Lower lobe of right lung (tissue), 2 donors: Measurements from ENCODE around the gene NFX1. TPM values are rescaled to one million over a fixed set of nuclear protein-coding genes. Genes with fewer than 3 reads are reported as not detected.
A peak's percentile ranks its signal among the peaks of the same experiment; 100 is the strongest.

ENCODE experiments used
- ATAC-seq, 2 donors: fragments of 200-7000 bp; cut with Tn5 transposase; one replicate each; pipeline ENCODE4 v1.9.1; 2020 to 2022; ENCODE audit warnings: mild to moderate bottlenecking in 2 of 2, moderate library complexity in 2 of 2
- DNase-seq: peaks from one replicate; pipeline ENCODE4 v3.0.0-alpha.2; 2020
- H3K27ac ChIP-seq: fragments of 200-600 bp; one replicate; pipeline ENCODE4 v1.8.0; 2022
- H3K27me3 ChIP-seq: fragments of 200-600 bp; one replicate; pipeline ENCODE4 v1.8.0; 2022; ENCODE audit warnings: low read depth
- H3K36me3 ChIP-seq: fragments of 200-600 bp; one replicate; pipeline ENCODE4 v1.8.0; 2022; ENCODE audit warnings: mild to moderate bottlenecking
- H3K4me1 ChIP-seq: fragments of 200-600 bp; one replicate; pipeline ENCODE4 v1.8.0; 2022
- H3K4me3 ChIP-seq: fragments of 200-600 bp; one replicate; pipeline ENCODE4 v1.8.0; 2022; ENCODE audit warnings: mild to moderate bottlenecking
- H3K9me3 ChIP-seq: fragments of 200-600 bp; one replicate; pipeline ENCODE4 v1.8.0; 2022
- intact Hi-C: fragments of 100-400 bp; cut with DNase I; formaldehyde crosslinking; loops from one replicate; pipeline ENCODE4 v1.11.0; 2022
- total RNA-seq: library from RNA; stranded (reverse); fragmentation: NEBNext Ultra II Directional; extraction: Animal tissue kit (Norgen Biotek cat#: 25700); gene quantifications from one replicate; pipeline ENCODE4 v1.2.1, GENCODE V29; 2021
- TF ChIP-seq, protein P1 (sequence below): fragments of 200-600 bp; IDR thresholded peaks from one replicate; pipeline ENCODE4 v1.8.0; 2022; ENCODE audit warnings: antibody characterized with exemption, mild to moderate bottlenecking
- donor health status: DM: no; HTN: yes; CAD: no; lungs with severe emphysema.

Gene NFX1
- total RNA-seq, 1 donor from 2014 or later = 36.2 TPM

DNA sequence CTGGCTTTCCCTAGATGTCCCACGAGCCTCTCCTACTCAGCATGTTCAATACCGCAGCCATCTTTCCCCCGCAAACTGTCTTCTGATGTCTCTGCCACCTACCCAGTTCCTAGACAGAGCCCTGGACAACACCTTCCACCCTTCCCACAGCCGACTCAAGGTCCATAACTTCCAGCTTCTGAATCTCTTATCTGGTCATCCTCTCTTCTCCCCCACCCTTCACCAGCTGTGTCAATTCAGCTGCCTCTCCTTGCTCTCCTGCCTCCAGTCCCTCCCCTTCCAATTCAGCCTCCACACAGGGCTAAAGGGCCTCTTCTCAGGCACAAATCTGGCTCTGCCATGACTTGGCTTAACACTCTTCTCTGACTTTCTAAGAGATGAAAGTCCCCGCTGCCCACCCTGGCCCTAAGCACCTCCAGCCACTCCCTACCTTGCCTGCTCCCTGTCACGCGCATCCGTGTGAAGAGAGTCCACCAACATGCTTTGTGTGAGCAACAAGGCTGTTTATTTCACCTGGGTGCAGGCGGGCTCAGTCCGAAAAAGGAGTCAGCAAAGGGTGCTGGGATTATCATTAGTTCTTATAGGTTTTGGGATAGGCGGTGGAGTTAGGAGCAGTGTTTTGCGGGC is 86.9 kb downstream of the NFX1 start:
- ATAC-seq = no peak
- Histone ChIP-seq H3K36me3 (peaks cover 3% of the 10 kb centered on the region), H3K27me3 (no peaks in the 10 kb centered on the region), H3K4me1 (peaks cover 21% of the 10 kb centered on the region), H3K27ac (no peak overlapping the region), H3K4me3 (no peak overlapping the region), H3K9me3 (no peaks in the 10 kb centered on the region)
- intact Hi-C loops = no loop called here
- TF ChIP-seq, protein P1, sequence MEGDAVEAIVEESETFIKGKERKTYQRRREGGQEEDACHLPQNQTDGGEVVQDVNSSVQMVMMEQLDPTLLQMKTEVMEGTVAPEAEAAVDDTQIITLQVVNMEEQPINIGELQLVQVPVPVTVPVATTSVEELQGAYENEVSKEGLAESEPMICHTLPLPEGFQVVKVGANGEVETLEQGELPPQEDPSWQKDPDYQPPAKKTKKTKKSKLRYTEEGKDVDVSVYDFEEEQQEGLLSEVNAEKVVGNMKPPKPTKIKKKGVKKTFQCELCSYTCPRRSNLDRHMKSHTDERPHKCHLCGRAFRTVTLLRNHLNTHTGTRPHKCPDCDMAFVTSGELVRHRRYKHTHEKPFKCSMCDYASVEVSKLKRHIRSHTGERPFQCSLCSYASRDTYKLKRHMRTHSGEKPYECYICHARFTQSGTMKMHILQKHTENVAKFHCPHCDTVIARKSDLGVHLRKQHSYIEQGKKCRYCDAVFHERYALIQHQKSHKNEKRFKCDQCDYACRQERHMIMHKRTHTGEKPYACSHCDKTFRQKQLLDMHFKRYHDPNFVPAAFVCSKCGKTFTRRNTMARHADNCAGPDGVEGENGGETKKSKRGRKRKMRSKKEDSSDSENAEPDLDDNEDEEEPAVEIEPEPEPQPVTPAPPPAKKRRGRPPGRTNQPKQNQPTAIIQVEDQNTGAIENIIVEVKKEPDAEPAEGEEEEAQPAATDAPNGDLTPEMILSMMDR = no peak
- no peak for DNase-seq

DNA sequence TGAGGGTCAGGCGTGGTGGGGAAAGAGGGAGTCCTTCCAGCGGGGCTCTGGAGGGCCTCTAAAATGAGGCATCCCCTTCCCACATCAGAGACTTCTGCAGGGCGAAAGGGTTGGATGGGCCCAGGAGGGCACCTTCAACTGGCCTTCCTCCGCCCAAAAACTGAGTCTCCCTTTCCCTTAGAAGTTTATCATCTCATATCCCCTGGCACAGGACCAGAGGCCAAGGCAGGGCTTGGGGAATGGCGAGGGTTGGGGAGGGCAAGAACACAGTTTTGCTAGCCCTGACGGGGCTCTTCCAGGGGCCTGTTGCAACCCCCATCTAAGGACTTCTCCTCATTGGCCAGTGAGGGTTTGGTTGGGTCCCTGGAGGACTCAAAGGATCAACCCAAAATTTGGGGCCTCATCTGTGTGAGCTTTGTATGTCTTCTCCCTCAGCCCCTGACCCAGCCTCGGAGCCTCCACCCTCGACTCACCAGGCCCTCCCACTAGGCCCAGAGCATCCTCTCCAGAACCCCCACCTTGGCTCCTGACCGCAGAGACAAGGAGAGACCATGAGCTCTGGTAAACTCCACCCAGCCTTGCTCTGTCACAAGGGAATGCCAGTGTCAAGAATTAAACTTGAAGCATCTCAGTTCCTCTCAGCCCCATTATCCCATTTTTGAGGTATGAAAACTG is 87.9 kb downstream of the NFX1 start:
- H3K36me3 ChIP-seq = no peaks in the 10 kb centered on the region
- intact Hi-C loops = no loop called here
- H3K4me1 ChIP-seq = peaks cover 21% of the 10 kb centered on the region
- no peak overlapping the region for H3K27ac ChIP-seq
- H3K4me3 ChIP-seq = no peak overlapping the region
- H3K27me3 ChIP-seq = no peaks in the 10 kb centered on the region
- no peak for DNase-seq
- TF ChIP-seq, protein P1 = no peak
- no peak for ATAC-seq
- no peaks in the 10 kb centered on the region for H3K9me3 ChIP-seq

DNA sequence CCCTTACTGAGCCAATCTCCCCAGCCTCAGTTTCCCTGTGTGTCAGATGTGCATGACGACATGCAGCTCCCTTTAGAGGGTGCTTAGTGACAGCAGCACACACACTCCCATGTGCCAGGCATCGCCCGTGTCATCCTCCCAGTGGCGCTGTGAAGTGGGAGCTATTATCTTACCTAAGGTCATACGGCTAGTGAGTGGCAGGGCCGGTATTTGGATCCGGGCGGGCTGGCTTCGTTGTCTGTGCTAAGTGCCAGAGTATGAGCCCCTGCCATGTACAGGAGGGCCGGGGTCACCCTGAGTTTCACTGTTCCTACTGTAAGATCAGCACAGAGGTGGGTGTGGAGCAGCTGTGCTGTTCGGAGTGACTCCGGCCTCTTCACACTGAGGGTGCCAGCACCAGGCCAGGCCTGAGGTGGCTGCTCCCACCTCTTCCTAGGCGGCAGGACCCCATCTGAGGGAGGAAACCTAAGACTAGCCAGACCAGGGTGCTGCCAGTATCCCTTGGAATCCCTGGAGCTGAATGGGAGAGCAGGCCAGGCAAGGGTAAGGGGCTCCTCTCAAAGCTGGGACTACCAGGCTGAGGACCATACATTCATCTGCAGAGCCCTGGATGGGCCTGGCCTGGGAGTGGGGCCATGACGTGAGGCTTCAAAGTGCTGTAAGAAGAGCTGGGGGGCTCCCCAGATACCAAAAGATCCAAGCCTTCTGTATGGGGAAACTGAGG is 89.5 kb downstream of the NFX1 start:
- no peak overlapping the region for H3K4me3 ChIP-seq
- H3K36me3 ChIP-seq = no peaks in the 10 kb centered on the region
- intact Hi-C loops = no loop called here
- peaks cover 14% of the 10 kb centered on the region for H3K4me1 ChIP-seq
- DNase-seq (no peak), ATAC-seq (no peak)
- H3K27ac ChIP-seq = no peak overlapping the region
- no peaks in the 10 kb centered on the region for H3K9me3 ChIP-seq
- no peaks in the 10 kb centered on the region for H3K27me3 ChIP-seq
- TF ChIP-seq, protein P1 = no peak

DNA sequence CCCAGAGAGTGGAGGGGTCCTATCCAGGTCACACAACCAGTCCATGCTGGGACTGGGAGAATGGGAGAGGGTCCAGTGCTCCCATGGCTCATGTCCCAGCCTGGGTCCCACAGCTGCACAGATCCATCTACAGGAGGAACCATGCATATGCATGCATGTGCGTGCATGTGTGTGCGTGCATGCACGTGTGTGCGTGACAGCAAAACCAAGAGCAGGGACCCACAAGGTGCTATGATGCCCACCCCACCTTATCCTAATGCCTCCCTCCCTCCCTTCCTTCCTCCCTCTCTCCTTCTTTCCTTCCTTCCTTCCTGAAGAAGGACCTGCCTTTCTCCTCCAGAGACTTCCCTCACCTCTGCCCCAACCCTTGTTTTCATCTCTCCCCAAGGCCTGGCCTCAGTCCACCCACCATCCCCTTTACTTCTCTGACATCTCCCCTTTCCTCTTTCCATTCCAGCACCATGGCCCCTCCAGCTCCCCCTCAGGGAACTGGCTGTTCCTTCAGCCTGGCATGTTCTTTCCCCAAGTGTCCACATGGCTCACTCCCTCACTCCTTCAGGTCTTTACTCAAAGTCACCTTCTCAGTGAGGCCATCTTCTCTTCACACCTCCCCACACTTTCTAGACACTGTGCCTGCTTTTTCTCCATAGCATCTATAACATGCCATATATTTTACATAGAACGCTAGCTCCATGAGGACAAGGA is 90.2 kb downstream of the NFX1 start:
- intact Hi-C loops = no loop called here
- peak in 1 of 2 donors; percentile 37 for ATAC-seq
- no peak for DNase-seq

More for the DNA sequence above, 90.2 kb downstream of the NFX1 start:
- H3K27ac ChIP-seq = no peak overlapping the region
- TF ChIP-seq, protein P1 = no peak
- H3K4me3 ChIP-seq = no peak overlapping the region
- no peaks in the 10 kb centered on the region for H3K36me3 ChIP-seq
- H3K9me3 ChIP-seq = no peaks in the 10 kb centered on the region
- no peaks in the 10 kb centered on the region for H3K27me3 ChIP-seq
- H3K4me1 ChIP-seq = peaks cover 7% of the 10 kb centered on the region
